ENCODE measurements around the gene RBMY1E. TPM values are rescaled to one million over a fixed set of nuclear protein-coding genes. Genes with fewer than 3 reads are reported as not detected.
"Not testable (repeated sequence)": the region's sequence is repeated elsewhere in the genome, so short reads cannot be mapped to it uniquely, and the experiment has no call there.

The RBMY1E gene
- not detected for total RNA-seq

DNA sequence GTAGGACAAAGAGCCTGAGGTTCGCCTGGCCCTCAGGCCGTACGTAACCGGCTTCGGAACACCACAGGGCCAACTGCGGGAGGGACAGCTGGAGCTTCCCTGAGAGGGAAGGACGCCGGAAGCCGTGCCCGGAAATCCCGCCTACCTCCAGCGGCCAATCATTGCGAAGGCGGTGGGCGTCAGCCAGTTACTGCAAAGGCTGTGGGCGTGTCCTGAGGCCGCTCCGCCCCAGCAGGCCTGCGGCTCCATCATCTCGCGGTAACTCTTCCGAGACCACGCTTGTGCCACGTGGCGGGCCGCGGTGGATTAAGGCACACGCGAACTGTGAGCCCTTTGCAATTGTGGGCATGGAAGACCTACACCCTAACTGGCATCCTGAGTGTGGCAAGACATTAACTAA lies at the start of gene RBMY1E:
Gene RBMY1E, minus strand, starts transcription at position 101 of the 400 bp plus-strand sequence. CDS start 1,978 bp downstream, outside the sequence.
- H3K36me3 ChIP-seq; intact Hi-C loops (cut with DNase I; ENCODE audit: low total_unique reads); H3K27me3 ChIP-seq; H3K27ac ChIP-seq; DNase-seq (ENCODE audit: low spot score in 2 of 2); H3K4me3 ChIP-seq; H3K4me1 ChIP-seq; H3K9me3 ChIP-seq: not testable (repeated sequence)

DNA sequence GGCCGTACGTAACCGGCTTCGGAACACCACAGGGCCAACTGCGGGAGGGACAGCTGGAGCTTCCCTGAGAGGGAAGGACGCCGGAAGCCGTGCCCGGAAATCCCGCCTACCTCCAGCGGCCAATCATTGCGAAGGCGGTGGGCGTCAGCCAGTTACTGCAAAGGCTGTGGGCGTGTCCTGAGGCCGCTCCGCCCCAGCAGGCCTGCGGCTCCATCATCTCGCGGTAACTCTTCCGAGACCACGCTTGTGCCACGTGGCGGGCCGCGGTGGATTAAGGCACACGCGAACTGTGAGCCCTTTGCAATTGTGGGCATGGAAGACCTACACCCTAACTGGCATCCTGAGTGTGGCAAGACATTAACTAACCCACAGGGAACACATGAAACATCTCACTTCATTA lies 23.4 kb downstream of the RBMY1E start, which contains the start of gene RBMY1D:
Gene RBMY1D, minus strand, starts transcription at position 101 of the 400 bp plus-strand sequence. CDS start 2,013 bp downstream, outside the sequence.
- H3K27ac ChIP-seq; DNase-seq (ENCODE audit: low spot score in 2 of 2); H3K36me3 ChIP-seq; H3K27me3 ChIP-seq; H3K9me3 ChIP-seq; H3K4me3 ChIP-seq; H3K4me1 ChIP-seq; intact Hi-C loops (cut with DNase I; ENCODE audit: low total_unique reads): not testable (repeated sequence)

DNA sequence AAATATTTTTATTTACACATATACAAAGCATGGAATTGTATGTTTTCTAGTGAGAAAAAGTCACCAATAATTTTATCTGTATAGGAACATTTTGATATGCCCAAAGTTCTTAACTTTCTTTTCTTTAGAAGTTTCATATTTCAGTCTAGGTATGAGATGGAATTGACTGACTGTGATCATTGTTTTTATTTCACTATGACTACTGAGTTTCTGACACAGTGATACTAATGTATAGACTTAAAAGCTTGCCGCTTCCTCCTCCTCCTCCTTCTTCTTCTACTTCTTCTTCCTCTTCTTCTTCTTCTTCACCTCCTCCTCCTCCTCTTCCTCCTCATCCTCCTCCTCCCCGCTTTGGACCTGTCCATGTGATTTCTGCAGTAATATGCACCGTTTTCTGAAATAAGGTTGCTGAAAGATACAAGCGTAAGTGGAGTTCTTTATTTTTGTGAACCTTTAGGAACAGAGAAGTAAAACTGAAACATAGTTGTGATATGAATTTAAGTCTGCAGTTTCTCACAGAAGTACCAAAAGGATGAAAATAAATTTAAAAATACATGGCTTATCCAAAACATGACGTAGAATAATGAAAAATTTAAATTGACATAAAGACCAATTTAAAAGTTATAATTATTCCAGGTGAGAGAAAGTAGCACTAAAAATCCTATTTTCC lies 48.3 kb downstream of the RBMY1E start:
- DNase-seq (ENCODE audit: low spot score in 2 of 2); H3K4me3 ChIP-seq; H3K36me3 ChIP-seq; intact Hi-C loops (cut with DNase I; ENCODE audit: low total_unique reads); H3K9me3 ChIP-seq; H3K4me1 ChIP-seq; H3K27ac ChIP-seq; H3K27me3 ChIP-seq: not testable (repeated sequence)

Other genes with a start within 250 kb of the RBMY1E start
- gene RBMY1D, start 23.5 kb downstream of the RBMY1E start, total RNA-seq, result not detected